GM06990 (cell line): ENCODE measurements around the gene SIDT1.
"Not testable (repeated sequence)": the region's sequence is repeated elsewhere in the genome, so short reads cannot be mapped to it uniquely, and the experiment has no call there.

ENCODE experiments used
- DNase-seq: peaks from one replicate; pipeline ENCODE4 v3.0.0-alpha.2; 2011; ENCODE audit not compliant: insufficient read length; ENCODE audit errors: extremely low read depth
- H3K27me3 ChIP-seq: replicated peaks from 2 replicates; pipeline ENCODE4 v1.6.0; 2011; ENCODE audit warnings: low read length; ENCODE audit not compliant: control insufficient read depth, insufficient read depth
- H3K36me3 ChIP-seq: 2 replicates; pipeline ENCODE4 v1.5.1; 2011; ENCODE audit warnings: low read length; ENCODE audit not compliant: control insufficient read depth, insufficient read depth
- H3K4me3 ChIP-seq: replicated peaks from 2 replicates; pipeline ENCODE4 v1.5.1; 2011; ENCODE audit warnings: low read depth, mild to moderate bottlenecking, control low read depth, low read length
- CTCF ChIP-seq: IDR thresholded peaks from 2 replicates; pipeline ENCODE4 v1.5.1; 2011; ENCODE audit warnings: low read length, control low read depth, mild to moderate bottlenecking, inconsistent platforms; ENCODE audit not compliant: insufficient read depth, poor library complexity, severe bottlenecking

Gene SIDT1

DNA sequence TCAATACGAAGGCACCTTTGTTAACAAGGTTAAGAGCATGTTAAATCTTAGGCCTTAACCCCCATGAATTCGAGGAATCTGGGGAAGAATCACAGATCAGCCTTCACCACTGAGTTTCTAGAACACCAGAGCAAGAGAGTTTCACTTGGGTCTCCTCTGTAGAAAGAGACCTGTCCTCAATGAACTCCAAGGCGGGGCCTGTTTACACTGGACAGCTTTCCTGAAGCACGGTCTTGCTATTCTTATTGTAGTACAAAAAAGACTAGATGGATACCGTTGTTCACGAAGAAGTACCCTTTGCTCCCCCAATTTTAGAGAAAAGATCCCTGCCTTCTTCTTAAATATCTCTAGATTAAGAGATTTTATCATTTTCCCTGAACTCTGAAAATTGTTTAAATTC, 99.2 kb downstream of the SIDT1 start:
- no peak for DNase-seq
- TF ChIP-seq CTCF: no peak
- Histone ChIP-seq H3K4me3 (no peak overlapping the region), H3K27me3 (no peaks in the 10 kb centered on the region), H3K36me3 (peaks cover 14% of the 10 kb centered on the region)

- Histone ChIP-seq H3K36me3 (peaks cover 3% of the 10 kb centered on the region), H3K27me3 (no peaks in the 10 kb centered on the region), H3K4me3 (no peak overlapping the region)
- no peak for TF ChIP-seq CTCF
- no peak for DNase-seq
Observed at GRCh38 chr3:113634782-113635474, 102.6 kb downstream of the SIDT1 start.

- not testable (repeated sequence) for DNase-seq, H3K36me3 ChIP-seq, H3K4me3 ChIP-seq
Observed at GRCh38 chr3:113636034-113636433, 103.7 kb downstream of the SIDT1 start.

DNA sequence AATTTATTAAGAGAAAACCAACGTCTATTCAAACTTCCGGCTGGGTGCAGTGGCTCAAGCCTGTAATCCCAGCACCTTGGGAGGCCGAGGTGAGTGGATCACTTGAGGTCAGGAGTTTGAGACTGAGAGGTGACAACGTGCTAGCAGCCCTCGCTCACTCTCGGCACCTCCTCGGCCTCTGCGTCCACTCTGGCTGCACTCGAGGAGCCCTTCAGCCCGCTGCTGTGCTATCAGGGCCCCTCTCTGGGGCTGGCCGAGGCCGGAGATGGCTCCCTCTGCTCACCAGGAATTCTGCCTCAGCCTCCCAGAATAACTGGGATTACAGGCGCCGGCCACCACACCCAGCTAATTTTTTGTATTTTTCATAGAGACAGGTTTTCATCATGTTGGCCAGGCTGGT, 105.4 kb downstream of the SIDT1 start:
- no peaks in the 10 kb centered on the region for H3K36me3 ChIP-seq
- no peak for DNase-seq
- no peak for TF ChIP-seq CTCF
- H3K4me3 ChIP-seq: no peak overlapping the region
- H3K27me3 ChIP-seq: no peaks in the 10 kb centered on the region

More at GRCh38 chr3:113636034-113636433, 103.7 kb downstream of the SIDT1 start:
- H3K27me3 ChIP-seq: not testable (repeated sequence)

DNA sequence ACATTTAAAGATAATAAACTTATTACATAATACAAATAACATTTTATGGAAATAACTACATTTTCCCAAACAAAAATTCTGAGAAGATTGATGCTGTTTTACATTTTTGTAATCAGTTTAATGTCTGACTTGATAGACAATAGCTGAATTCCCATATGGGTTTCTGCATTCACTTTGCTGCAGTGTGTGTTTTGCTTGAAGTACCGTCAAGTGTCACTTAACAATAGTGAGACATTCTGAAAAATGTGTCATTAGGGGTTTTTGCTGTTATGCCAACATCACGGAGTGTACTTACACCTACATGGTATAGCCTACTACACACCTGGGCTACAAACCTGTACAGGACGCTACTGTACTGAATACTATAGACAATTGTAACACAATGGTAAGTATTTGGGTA, 106.6 kb downstream of the SIDT1 start:
- H3K27me3 ChIP-seq: no peaks in the 10 kb centered on the region
- no peak for TF ChIP-seq CTCF
- H3K36me3 ChIP-seq: no peaks in the 10 kb centered on the region
- no peak for DNase-seq
- H3K4me3 ChIP-seq: no peak overlapping the region

GRCh38 chr3:113643583-113643982, 111.2 kb downstream of the SIDT1 start:
- no peak overlapping the region for H3K4me3 ChIP-seq
- TF ChIP-seq CTCF: no peak

More at GRCh38 chr3:113643583-113643982, 111.2 kb downstream of the SIDT1 start:
- no peaks in the 10 kb centered on the region for H3K27me3 ChIP-seq
- H3K36me3 ChIP-seq: no peaks in the 10 kb centered on the region
- DNase-seq: no peak
